T47D (cell line): ENCODE measurements around the gene PTPRJ.

Experiments used
- DNase-seq, 2 experiments: peaks; one replicate each; pipeline versions ENCODE4 v3.0.0 to v3.0.0-alpha.2; 2011 to 2012; ENCODE audit warnings: low read depth in 1 of 2, low spot score in 1 of 2
- JUND ChIP-seq: IDR thresholded peaks from 2 replicates; pipeline ENCODE4 v1.6.1; 2012; ENCODE audit warnings: low read depth
- in situ Hi-C: cut with HindIII; loops from 2 replicates; pipeline ENCODE4 v1.10.0; 2016; ENCODE audit warnings: low sequenced_read_pairs, low pct_unique_long_range_greater_than_20kb

The PTPRJ gene

GRCh38 chr11:48047616-48048015, 67.3 kb downstream of the PTPRJ start:
- in situ Hi-C loops = no loop called here
- no peak for DNase-seq
- no peak for TF ChIP-seq JUND

- DNase-seq = peak in 1 of 2 experiments; percentile 71
- in situ Hi-C loops = no loop called here
- TF ChIP-seq JUND = no peak
Measured at GRCh38 chr11:48049036-48049435, 68.7 kb downstream of the PTPRJ start.

GRCh38 chr11:48050304-48050703, 69.9 kb downstream of the PTPRJ start:
- DNase-seq = no peak
- TF ChIP-seq JUND = 0 out of 2 replicates have a peak, but pooled peaks have one; percentile 0
- in situ Hi-C loops = no loop called here

GRCh38 chr11:48051217-48051830, 71.0 kb downstream of the PTPRJ start:
- in situ Hi-C loops = no loop called here
- no peak for DNase-seq
- TF ChIP-seq JUND = no peak

- TF ChIP-seq JUND = peak; percentile 84
- in situ Hi-C loops = no loop called here
- peak; percentile 44 to 99 for DNase-seq
Measured at GRCh38 chr11:48052183-48053044, 72.1 kb downstream of the PTPRJ start.

GRCh38 chr11:48054994-48055291, 74.6 kb downstream of the PTPRJ start:
- TF ChIP-seq JUND = no peak
- DNase-seq = peak in 1 of 2 experiments; percentile 36
- in situ Hi-C loops = no loop called here

GRCh38 chr11:48055292-48056132, 75.2 kb downstream of the PTPRJ start:
- DNase-seq = peak; percentile 29 to 98
- TF ChIP-seq JUND = peak; percentile 88
- in situ Hi-C loops = no loop called here

- no peak for DNase-seq
- in situ Hi-C loops = no loop called here
- TF ChIP-seq JUND = no peak
Measured at GRCh38 chr11:48056325-48057183, 76.2 kb downstream of the PTPRJ start.

GRCh38 chr11:48058064-48058463, 77.7 kb downstream of the PTPRJ start:
- no peak for TF ChIP-seq JUND
- in situ Hi-C loops = no loop called here
- DNase-seq = no peak

GRCh38 chr11:48058788-48059187, 78.4 kb downstream of the PTPRJ start:
- DNase-seq = no peak
- in situ Hi-C loops = no loop called here
- TF ChIP-seq JUND = no peak

GRCh38 chr11:48062649-48063048, 82.3 kb downstream of the PTPRJ start:
- no peak for TF ChIP-seq JUND
- DNase-seq = no peak
- in situ Hi-C loops = no loop called here

GRCh38 chr11:48063424-48063978, 83.1 kb downstream of the PTPRJ start:
- no peak for DNase-seq
- TF ChIP-seq JUND = no peak
- in situ Hi-C loops = no loop called here
